K562 (cell line): ENCODE results near the gene LTK. TPM values are rescaled to one million over a fixed set of nuclear protein-coding genes. Genes with fewer than 3 reads are reported as not detected.

Experiments
- IRF2 ChIP-seq: sonication (generic); formaldehyde crosslinking; IDR thresholded peaks from 2 replicates; pipeline ENCODE4 v1.8.1; 2022; ENCODE audit warnings: mild to moderate bottlenecking, missing genetic modification reagents
- MGA ChIP-seq: fragments of 450-650 bp; IDR thresholded peaks from 2 replicates; pipeline ENCODE4 v1.6.1; 2016; ENCODE audit warnings: mild to moderate bottlenecking, moderate library complexity
- polyA plus RNA-seq, 8 experiments: library from polyadenylated mRNA; depleted of rRNA in 4 of 8; stranded (reverse) in 5 of 8; unstranded in 3 of 8; fragments of >200 nt; fragmentation: Nextera tagmentation in 2 of 8; fragmentation: Illumina TruSeq in 1 of 8; extraction: Ambion mirVana in 2 of 8; extraction: Trizol in 1 of 8; gene quantifications; 2 replicates each; pipeline versions ENCODE4 v1.2.1 to v1.2.3, GENCODE V29; 2011 to 2014; ENCODE audit warnings: inconsistent platforms in 1 of 8, missing spikeins in 1 of 8
- total RNA-seq, 7 experiments: library from RNA; depleted of rRNA in 6 of 7; stranded (reverse); fragments of >200 nt in 6 of 7; fragmentation: Illumina TruSeq in 2 of 7; extraction: Trizol in 2 of 7; gene quantifications; 2 replicates each; pipeline versions ENCODE4 v1.2.1 to v1.2.3, GENCODE V29; 2011 to 2021; ENCODE audit warnings: low replicate concordance in 1 of 7
- TF ChIP-seq, protein P1 (sequence below), 2 experiments: fragments of 450-650 bp; IDR thresholded peaks; 2 replicates each; pipeline ENCODE4 v1.6.1; 2016

The LTK gene
- total and polyA plus RNA-seq, 9 of the 15 experiments (the other 6 are each of a cell fraction or from before 2014, with no cell fraction given), result 0.25 to 4.4 (median 1.8) TPM

GRCh38 chr15:41487802-41488201, 25.8 kb downstream of the LTK start (continued):
- no peak for TF ChIP-seq MGA
- TF ChIP-seq, protein P1, sequence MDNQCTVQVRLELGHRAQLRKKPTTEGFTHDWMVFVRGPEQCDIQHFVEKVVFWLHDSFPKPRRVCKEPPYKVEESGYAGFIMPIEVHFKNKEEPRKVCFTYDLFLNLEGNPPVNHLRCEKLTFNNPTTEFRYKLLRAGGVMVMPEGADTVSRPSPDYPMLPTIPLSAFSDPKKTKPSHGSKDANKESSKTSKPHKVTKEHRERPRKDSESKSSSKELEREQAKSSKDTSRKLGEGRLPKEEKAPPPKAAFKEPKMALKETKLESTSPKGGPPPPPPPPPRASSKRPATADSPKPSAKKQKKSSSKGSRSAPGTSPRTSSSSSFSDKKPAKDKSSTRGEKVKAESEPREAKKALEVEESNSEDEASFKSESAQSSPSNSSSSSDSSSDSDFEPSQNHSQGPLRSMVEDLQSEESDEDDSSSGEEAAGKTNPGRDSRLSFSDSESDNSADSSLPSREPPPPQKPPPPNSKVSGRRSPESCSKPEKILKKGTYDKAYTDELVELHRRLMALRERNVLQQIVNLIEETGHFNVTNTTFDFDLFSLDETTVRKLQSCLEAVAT (IDR thresholded peaks at IDR 0.05), result 0 out of 4 replicates have a peak, but pooled peaks of 1 of the 2 experiments have one; percentile 38
- peak; percentile 40; the same call in 1 of the 2 replicates for TF ChIP-seq IRF2 (CRISPR knock-in tag)
